ENCODE data around the gene CDON. TPM values are rescaled to one million over a fixed set of nuclear protein-coding genes. Genes with fewer than 3 reads are reported as not detected.

CDON gene
- total and polyA plus RNA-seq, 2 of the 13 experiments (the other 11 are each of a cell fraction or from before 2014, with no cell fraction given): 9.6 to 12.8 TPM

DNA sequence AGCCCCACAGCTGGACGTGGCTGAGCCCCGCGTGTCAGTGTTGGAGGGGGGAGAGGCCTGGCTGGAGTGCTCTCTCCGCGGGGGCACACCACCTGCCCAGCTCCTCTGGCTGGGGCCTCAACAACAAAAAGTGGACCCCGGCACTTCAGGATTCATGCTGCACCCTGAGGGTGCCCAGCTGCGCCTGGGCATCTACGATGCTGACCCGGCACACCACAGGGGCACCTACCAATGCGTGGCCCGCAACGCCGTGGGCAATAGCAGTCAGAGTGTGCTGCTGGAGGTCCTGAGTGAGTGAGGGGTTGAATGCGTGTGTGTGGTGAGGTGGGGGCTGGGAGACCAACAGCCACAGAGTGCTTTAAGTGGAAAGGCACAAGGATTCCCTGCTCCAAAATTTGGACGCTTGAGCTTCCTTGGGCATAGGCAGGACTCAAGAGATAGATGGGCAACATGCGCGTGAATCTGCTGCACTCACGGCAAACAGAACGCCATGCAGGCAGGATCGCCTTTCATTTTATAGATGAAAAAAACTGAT lies 109.2 kb downstream of the CDON start:
- Histone ChIP-seq H3K27me3 (ENCODE audit: control insufficient read depth in 1 of 2, insufficient read depth in 2 of 2, low read length in 2 of 2) (no peaks in the 10 kb centered on the region; a peak in 1 of 5 replicates), H3K79me2 (ENCODE audit: insufficient read depth, low read length) (no peaks in the 10 kb centered on the region), H3K36me3 (replicated peaks in 1 of 2; ENCODE audit: control insufficient read depth in 1 of 2, insufficient read depth in 2 of 2, low read length in 2 of 2) (0 out of 5 replicates have a peak, but pooled peaks cover 0 to 9% of the 10 kb centered on the region in 2 experiments), H4K20me1 (ENCODE audit: insufficient read depth, low read length) (no peaks in the 10 kb centered on the region), H3K4me3 (replicated peaks in 1 of 3; ENCODE audit: insufficient read depth in 1 of 3, low read depth in 2 of 3, low read length in 3 of 3) (no peak overlapping the region), H3K4me2 (ENCODE audit: low read depth, low read length) (no peak overlapping the region), H2AFZ (ENCODE audit: low read length) (no peak overlapping the region), H3K9ac (ENCODE audit: insufficient read depth, low read depth, low read length) (no peak overlapping the region), H3K4me1 (ENCODE audit: insufficient read depth, low read length) (peaks cover 16% of the 10 kb centered on the region), H3K9me3 (ENCODE audit: low read length) (no peaks in the 10 kb centered on the region), H3K27ac (ENCODE audit: extremely low read length, insufficient read depth, low read length) (no peak overlapping the region)
- BruUV-seq (replicated peaks): no TSS peak
- FAIRE-seq: no peak
- in situ Hi-C loops (cut with HindIII; ENCODE audit: extremely low pct_ligation_motif_present, low pct_unique_long_range_greater_than_20kb) (no loop called here), intact Hi-C loops (cut with micrococcal nuclease; ENCODE audit: unreplicated experiment) (no loop called here)
- no peak for DNase-seq (ENCODE audit: low spot score)
- ChIA-PET POLR2A (no interaction called here), CTCF (ENCODE audit: low intra/inter-chr PET ratio, low total read pairs) (no interaction called here)
- TF ChIP-seq AGO2 (optimal IDR thresholded peaks at IDR 0.05; ENCODE audit: low read depth, low read length): peak; percentile 54
- no peak for TF ChIP-seq ARHGAP35 (CRISPR knock-in tag; IDR thresholded peaks at IDR 0.05; ENCODE audit: borderline replicate concordance)
- ATAC-seq: no peak
- 89% methylated on average over 15 of the region's 20 CpGs for WGBS (ENCODE audit: low lambda C conversion rate)

DNA sequence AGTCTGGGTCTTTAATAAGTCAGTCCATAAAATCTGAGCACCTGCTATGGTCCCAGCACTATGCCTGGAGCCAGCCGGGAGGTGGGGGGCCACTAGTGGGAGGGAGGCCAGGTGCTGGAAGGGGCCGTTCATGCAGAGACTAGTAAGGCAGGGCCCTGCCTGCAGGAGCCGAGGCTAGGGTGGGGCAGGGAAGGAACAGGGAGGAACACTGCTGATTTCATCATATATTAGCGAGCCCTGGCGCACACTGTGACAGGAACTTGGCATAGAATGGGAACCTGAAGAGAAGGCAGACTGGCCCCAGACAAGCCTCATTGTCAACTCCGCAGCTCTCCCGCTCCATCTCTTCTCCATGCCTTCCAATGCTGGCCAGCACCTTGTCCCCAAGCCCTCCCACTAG lies 109.7 kb downstream of the CDON start:
- Histone ChIP-seq H3K9me3 (ENCODE audit: low read length) (no peaks in the 10 kb centered on the region), H4K20me1 (ENCODE audit: insufficient read depth, low read length) (no peaks in the 10 kb centered on the region), H3K9ac (ENCODE audit: insufficient read depth, low read depth, low read length) (no peak overlapping the region), H2AFZ (ENCODE audit: low read length) (no peak overlapping the region), H3K4me3 (replicated peaks in 1 of 3; ENCODE audit: insufficient read depth in 1 of 3, low read depth in 2 of 3, low read length in 3 of 3) (no peak overlapping the region), H3K4me2 (ENCODE audit: low read depth, low read length) (no peak overlapping the region), H3K36me3 (replicated peaks in 1 of 2; ENCODE audit: control insufficient read depth in 1 of 2, insufficient read depth in 2 of 2, low read length in 2 of 2) (0 out of 5 replicates have a peak, but pooled peaks cover 0 to 6% of the 10 kb centered on the region in 2 experiments), H3K4me1 (ENCODE audit: insufficient read depth, low read length) (peaks cover 21% of the 10 kb centered on the region), H3K27ac (ENCODE audit: extremely low read length, insufficient read depth, low read length) (no peak overlapping the region), H3K27me3 (ENCODE audit: control insufficient read depth in 1 of 2, insufficient read depth in 2 of 2, low read length in 2 of 2) (no peaks in the 10 kb centered on the region; a peak in 1 of 5 replicates), H3K79me2 (ENCODE audit: insufficient read depth, low read length) (no peaks in the 10 kb centered on the region)
- intact Hi-C loops (cut with micrococcal nuclease; ENCODE audit: unreplicated experiment): no loop called here
- 85% methylated on average over 5 of the region's 7 CpGs for WGBS (ENCODE audit: low lambda C conversion rate)
- ChIA-PET CTCF (ENCODE audit: low intra/inter-chr PET ratio, low total read pairs) (no interaction called here), POLR2A (no interaction called here)
- FAIRE-seq (no peak), DNase-seq (ENCODE audit: low spot score) (no peak), ATAC-seq (no peak)
- no TSS peak for BruUV-seq (replicated peaks)
- TF ChIP-seq, protein P1, sequence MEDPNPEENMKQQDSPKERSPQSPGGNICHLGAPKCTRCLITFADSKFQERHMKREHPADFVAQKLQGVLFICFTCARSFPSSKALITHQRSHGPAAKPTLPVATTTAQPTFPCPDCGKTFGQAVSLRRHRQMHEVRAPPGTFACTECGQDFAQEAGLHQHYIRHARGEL (CRISPR knock-in tag; IDR thresholded peaks at IDR 0.05): no peak
- TF ChIP-seq, protein P2, sequence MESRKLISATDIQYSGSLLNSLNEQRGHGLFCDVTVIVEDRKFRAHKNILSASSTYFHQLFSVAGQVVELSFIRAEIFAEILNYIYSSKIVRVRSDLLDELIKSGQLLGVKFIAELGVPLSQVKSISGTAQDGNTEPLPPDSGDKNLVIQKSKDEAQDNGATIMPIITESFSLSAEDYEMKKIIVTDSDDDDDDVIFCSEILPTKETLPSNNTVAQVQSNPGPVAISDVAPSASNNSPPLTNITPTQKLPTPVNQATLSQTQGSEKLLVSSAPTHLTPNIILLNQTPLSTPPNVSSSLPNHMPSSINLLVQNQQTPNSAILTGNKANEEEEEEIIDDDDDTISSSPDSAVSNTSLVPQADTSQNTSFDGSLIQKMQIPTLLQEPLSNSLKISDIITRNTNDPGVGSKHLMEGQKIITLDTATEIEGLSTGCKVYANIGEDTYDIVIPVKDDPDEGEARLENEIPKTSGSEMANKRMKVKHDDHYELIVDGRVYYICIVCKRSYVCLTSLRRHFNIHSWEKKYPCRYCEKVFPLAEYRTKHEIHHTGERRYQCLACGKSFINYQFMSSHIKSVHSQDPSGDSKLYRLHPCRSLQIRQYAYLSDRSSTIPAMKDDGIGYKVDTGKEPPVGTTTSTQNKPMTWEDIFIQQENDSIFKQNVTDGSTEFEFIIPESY (CRISPR knock-in tag; IDR thresholded peaks at IDR 0.05): peak; percentile 59; the same call in 1 of the 2 replicates
- in situ Hi-C loops (cut with HindIII; ENCODE audit: extremely low pct_ligation_motif_present, low pct_unique_long_range_greater_than_20kb): no loop called here

All from HepG2 (cell line).